NCI-H1092 (cell line): ENCODE results near the gene WDR4.
"Not testable (repeated sequence)": the region's sequence is repeated elsewhere in the genome, so short reads cannot be mapped to it uniquely, and the experiment has no call there.

ENCODE experiments used
- DNase-seq: peaks from one replicate; lab custom pipeline; 2025; lab: John Stamatoyannopoulos, UW

The WDR4 gene

GRCh38 chr21:42815217-42815616 is 64.1 kb downstream of the WDR4 start:
- DNase-seq: no peak

GRCh38 chr21:42812528-42813241 is 66.7 kb downstream of the WDR4 start:
- not testable (repeated sequence) for DNase-seq

GRCh38 chr21:42811960-42812359 is 67.4 kb downstream of the WDR4 start:
- DNase-seq: no peak

- no peak for DNase-seq
Observed at GRCh38 chr21:42809577-42810475, 69.5 kb downstream of the WDR4 start.

DNA sequence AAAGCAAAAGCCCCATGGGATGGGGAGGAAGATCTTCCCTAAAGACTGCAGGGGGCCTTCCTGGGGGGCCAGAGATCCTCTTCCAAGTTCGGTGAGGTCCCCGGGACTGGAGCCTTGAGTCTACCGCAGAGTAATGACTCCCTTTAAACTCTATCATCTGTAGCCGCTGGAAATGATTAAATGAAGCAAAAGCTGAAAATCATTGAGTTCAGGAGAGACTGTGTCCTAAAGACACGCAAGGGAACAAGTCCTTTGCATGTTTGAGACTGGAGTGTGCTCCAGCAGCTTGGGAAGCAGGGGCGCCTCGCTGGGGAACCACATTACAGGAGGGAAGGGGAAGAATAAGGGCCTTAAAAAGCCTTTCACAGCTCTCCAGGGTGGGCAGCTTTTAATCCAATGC is 70.2 kb downstream of the WDR4 start:
- DNase-seq: no peak

- no peak for DNase-seq
Observed at GRCh38 chr21:42807938-42808613, 71.3 kb downstream of the WDR4 start.

DNA sequence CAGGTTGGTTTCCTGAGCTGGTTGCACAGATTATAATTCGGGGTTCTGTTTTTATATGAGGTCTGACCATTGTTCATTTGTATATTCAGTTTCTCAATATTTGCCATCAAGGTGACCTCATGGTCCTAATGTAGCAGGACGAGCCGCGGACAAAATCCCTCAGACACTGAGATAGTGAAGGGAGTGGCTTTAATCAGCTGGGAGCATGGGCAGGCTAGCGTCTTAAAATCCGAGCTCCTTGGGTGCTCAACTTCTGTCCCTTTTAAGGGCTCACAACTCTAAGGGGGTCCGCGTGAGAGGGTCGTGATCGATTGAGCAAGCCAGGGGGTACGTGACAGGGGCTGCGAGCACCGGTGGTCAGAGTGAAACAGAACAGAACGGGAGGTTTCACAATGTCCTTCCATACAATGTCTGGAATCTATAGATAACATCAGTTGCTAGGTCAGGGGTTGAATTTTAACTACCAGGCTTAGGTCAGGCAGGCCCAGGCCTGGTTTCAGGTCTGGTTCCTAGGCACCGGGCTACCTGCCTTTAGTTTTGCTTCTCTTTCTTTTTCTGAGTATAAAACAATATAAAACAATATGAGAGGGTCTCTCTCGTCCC is 71.9 kb downstream of the WDR4 start:
- not testable (repeated sequence) for DNase-seq

DNA sequence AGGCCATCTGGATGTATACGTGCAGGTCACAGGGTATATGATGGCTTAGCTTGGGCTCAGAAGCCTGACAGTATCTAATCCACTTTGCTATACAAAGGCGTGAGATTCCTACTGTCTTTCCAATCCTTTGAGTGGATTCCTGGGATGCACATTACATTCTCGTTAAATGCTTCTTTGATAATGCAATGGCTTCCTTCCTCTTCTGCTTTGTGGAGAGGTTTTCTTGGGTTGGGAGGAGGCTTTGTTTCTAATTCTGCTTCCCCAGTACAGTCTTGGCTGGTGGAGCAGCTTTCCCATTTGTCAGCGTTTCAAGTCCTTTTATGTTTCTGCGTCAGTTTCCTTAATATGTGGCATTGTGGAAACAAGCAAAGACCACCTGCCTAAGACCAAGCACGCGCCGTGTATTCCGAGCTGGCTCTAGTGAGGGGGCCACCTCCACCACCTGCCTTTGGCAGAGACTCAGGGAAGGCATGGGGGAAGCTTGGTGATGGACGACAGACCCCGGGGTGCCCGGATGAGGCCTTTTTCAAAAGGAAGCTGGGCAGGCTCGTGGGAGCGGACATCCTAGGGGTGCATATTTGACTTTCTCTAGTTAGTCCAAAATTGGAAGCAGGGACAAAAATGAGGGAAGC is 72.7 kb downstream of the WDR4 start:
- no peak for DNase-seq

DNA sequence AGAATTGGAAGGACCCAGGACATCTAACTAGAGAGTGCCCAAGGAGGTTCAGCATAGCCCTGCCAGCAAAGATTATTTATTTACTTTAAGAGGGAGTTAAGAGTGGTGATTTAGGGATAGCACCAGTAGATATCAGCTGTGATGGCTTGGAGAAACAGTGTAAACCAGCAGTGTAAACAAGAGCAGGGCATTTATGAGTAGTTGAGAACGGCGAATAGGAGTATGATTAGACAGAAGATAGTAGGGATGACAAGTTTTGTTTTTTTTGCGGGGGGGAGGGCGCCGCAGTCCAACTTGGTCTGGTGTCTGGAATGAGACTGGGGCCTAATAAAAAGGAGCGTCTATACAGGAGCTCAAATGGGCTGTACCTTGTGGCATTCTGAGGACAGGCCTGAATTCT is 77.7 kb downstream of the WDR4 start:
- not testable (repeated sequence) for DNase-seq

- DNase-seq: no peak
Observed at GRCh38 chr21:42799948-42800347, 79.4 kb downstream of the WDR4 start.

GRCh38 chr21:42799516-42799915 is 79.8 kb downstream of the WDR4 start:
- no peak for DNase-seq
